ENCODE measurements around the gene ADCY6.
A peak's percentile ranks its signal among the peaks of the same experiment; 100 is the strongest.

ADCY6 gene

DNA sequence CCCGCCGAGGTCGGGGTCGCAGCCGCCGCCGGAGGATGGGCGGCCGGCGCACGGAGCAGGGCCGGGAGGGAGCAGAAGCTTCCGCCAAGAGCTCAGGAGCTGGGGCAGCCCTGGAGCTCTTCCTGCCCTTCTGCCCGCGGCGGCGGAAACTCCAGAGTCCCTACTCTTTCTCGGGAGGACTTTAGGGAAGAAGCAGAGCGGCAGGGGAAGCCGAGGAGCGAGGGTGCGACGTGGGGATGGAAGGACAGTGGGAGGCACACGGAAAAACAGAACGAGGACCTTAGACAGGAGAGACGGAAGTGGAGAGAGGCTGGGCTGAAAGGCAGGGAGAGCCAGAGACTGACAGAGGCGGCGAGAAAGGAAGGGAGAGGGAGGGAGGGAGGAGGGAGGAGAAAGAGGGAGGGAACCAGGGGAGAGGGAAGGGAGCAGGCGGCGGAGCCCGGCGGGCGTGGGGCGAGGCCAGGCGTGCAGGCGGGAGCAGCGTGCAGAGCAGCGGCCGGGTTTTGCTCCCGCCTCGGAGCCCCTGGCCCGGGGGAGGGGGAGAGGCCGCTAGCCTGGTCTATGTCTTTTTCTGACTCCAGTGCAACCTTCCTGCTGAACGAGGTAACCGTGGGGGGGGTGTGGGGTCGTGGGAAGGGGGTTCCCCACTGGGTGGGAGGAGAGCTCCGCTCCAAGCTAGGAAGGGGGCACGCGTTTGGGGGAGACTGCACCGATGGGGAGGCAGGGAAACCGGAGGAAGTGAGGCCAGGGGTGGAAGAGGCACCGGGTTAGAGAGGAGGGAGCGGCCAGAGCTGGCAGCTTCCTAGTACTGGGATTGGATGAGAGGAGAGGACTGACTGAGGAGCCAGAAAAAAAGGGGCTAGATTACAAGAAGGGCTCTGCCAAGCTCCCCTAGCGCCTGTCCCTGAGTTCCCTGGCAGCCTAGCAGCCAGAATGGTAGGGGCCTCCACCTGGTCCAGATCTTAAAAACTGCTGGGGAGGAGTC, 26.5 kb upstream of the ADCY6 start:
- H3K4me3 ChIP-seq (ENCODE audit: low read depth, low read length) = peak overlapping the region; percentile 87
- TF ChIP-seq, protein P1, sequence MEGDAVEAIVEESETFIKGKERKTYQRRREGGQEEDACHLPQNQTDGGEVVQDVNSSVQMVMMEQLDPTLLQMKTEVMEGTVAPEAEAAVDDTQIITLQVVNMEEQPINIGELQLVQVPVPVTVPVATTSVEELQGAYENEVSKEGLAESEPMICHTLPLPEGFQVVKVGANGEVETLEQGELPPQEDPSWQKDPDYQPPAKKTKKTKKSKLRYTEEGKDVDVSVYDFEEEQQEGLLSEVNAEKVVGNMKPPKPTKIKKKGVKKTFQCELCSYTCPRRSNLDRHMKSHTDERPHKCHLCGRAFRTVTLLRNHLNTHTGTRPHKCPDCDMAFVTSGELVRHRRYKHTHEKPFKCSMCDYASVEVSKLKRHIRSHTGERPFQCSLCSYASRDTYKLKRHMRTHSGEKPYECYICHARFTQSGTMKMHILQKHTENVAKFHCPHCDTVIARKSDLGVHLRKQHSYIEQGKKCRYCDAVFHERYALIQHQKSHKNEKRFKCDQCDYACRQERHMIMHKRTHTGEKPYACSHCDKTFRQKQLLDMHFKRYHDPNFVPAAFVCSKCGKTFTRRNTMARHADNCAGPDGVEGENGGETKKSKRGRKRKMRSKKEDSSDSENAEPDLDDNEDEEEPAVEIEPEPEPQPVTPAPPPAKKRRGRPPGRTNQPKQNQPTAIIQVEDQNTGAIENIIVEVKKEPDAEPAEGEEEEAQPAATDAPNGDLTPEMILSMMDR (IDR thresholded peaks at IDR 0.05; ENCODE audit: low read depth, low read length) = no peak

DNA sequence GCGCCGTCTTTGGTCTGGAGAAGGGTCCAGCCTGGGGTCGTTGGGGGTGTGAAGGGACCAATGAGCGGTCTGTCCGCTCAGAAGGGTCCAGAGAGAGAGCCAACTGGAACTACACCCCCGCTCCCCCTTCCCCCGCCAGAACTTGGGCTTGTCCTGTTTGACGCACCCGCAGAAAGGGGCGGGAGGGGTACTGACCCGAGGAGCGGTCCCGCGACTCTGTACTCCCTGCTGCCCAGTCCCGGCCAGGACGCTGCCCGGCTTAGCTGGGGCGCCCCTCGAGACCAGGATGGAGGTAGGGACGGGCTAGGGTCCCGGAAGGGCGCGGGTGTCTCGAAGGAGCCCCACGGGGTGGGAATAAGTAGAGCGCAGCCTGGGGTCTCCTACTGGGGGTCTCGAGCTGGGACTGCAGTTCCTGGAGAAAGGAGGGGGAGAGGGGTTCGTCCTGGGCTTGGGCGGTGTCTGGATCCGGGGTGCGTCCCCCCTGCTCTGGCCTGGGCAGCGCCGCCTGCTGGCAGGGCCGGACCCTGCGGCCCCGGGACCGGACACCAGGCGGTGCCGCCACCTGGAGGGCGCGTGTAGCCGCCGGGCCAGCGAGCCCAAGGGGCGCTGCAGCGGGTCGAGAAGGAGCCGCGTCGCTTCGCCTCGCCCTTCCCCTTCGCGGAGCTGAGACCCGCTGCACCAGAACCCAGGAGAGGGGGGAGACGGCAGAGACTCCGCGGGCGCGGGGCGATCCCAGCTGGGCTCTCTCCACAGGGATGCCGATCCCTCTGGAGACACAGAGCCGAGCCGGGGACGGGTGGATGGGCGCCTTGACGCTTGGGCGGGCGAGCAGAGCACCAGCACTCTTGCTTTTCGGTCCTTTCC, 25.6 kb upstream of the ADCY6 start:
- TF ChIP-seq, protein P1 (IDR thresholded peaks at IDR 0.05; ENCODE audit: low read depth, low read length) = peak; percentile 100
- peak overlapping the region; percentile 87 for H3K4me3 ChIP-seq (ENCODE audit: low read depth, low read length)

DNA sequence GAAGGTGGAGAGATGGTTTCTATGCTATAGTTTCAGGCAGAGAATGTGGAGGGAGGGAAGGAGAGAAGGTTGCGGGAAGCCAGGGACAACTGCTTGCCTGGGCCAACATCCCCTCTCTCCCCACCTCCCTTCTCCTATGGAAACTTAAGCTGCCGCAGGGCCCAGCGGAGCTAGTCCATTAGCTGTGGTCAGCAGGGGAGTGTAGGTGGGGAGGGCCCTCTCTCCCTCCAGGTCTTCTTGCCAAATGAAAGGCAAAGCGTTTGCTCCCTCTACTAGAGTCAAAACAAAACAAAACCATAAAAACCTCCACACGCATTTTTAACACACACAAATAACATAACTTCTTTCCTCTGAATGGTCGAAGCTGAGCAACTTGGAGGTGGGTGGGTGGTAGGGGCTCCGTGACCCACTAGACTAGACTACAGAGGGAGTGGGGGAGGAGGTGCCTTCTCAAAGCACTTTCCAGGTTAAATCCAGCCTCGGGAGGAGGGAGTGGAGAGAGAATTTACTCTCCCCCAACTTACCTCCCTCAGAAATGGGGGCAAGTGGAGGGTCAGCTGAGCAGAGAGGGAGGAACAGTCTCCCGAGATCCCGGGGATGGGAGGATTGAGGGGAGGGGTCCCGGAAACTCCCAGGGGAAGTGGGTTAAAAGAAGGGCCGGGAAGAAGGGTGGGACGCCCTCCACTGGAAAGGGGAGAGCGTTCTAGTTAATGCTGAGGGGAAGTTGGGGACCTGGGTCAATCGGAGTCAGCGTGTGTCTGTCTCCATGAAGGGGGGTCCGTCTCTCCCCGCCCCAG, 24.8 kb upstream of the ADCY6 start:
- peak overlapping the region; percentile 87 for H3K4me3 ChIP-seq (ENCODE audit: low read depth, low read length)
- TF ChIP-seq, protein P1 (IDR thresholded peaks at IDR 0.05; ENCODE audit: low read depth, low read length) = no peak

DNA sequence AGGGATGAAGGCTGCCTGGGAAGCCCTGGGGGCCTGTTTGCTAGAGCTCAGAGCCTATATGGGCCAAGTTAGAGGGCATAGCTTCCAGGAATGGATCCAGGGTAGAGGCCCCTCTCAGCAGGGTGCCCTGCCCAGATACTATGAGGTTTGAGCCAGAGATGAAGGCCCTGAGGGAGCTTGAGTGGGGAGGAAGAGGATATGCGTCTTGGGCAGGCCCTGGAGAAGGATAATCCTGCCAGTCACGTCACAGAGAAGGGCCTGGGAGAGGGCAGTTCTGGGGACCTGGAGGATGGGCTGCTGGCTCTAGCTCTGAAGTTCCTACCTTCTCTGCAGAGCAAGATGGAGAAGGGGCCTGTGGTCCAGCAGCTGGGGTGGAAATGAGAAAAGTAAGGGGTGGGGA, 23.5 kb upstream of the ADCY6 start:
- TF ChIP-seq, protein P1 (IDR thresholded peaks at IDR 0.05; ENCODE audit: low read depth, low read length) = no peak
- no peak overlapping the region for H3K4me3 ChIP-seq (ENCODE audit: low read depth, low read length)

DNA sequence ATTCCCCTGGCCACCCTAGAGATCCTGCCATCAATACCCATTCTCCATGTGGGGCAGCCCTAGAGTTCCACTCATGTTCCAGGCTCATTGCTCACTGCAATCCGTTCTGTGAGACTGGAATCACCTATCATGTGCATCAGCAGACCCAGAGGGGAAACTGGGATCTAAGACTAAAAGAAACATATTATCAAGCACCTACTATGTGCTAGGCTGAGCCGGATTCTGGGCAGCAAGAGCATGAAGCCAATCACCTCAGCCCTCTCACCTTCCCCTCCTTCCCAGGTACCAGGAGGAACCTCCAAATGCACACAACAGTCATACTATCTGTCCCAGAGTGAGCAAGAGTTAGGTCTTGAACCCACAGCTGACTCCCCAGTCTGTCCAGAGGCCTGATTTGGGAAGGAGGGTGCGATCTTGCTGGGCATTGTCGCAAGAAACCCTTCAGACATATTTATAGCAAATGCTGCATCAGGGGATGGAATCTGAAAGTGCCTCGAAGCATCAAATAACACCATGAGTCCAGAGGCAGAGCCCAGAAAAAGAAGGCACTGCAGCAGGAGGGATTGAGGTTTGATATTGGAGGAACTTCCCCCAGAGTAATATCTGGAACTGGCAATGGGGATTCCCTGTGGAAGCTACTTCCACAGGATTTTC, 22.7 kb upstream of the ADCY6 start:
- TF ChIP-seq, protein P1 (IDR thresholded peaks at IDR 0.05; ENCODE audit: low read depth, low read length) = no peak
- H3K4me3 ChIP-seq (ENCODE audit: low read depth, low read length) = peak overlapping the region; percentile 34; the same call in 1 of the 2 replicates

DNA sequence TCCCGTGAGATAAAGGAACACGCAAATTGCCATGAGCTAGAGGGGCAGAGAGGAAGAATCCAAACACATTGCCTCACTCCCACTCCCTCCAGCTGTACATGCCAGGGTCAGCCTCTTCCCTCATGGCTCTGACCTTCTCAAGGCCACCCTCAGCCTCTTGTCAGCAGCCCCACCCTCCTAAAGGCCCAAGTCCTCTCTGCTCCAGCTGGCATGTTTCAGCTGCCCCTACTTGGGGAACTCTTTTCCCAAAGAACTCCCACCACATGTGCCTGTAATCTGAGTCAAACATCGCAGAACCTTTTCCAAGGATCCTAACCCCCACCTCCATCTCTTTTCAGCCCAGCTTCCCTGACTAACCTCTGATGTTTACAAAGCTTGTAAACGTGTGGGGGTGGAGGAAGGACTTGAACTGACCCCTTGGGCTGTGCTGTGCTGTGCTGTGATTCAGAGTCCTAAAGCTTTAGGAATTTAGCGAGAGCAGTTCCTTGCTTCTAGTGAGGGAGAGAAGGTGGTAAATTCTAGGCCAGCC, 22.1 kb upstream of the ADCY6 start:
- peak overlapping the region; percentile 8; the same call in 1 of the 2 replicates for H3K4me3 ChIP-seq (ENCODE audit: low read depth, low read length)
- TF ChIP-seq, protein P1 (IDR thresholded peaks at IDR 0.05; ENCODE audit: low read depth, low read length) = no peak

Data from WI38 (cell line).